Measurements from ENCODE around the gene TRIM65.
"Not testable (repeated sequence)": the region's sequence is repeated elsewhere in the genome, so short reads cannot be mapped to it uniquely, and the experiment has no call there.

The TRIM65 gene

GRCh38 chr17:75895370-75896155 is 1.2 kb downstream of the TRIM65 start:
- DNase-seq, result peak; percentile 46

DNA sequence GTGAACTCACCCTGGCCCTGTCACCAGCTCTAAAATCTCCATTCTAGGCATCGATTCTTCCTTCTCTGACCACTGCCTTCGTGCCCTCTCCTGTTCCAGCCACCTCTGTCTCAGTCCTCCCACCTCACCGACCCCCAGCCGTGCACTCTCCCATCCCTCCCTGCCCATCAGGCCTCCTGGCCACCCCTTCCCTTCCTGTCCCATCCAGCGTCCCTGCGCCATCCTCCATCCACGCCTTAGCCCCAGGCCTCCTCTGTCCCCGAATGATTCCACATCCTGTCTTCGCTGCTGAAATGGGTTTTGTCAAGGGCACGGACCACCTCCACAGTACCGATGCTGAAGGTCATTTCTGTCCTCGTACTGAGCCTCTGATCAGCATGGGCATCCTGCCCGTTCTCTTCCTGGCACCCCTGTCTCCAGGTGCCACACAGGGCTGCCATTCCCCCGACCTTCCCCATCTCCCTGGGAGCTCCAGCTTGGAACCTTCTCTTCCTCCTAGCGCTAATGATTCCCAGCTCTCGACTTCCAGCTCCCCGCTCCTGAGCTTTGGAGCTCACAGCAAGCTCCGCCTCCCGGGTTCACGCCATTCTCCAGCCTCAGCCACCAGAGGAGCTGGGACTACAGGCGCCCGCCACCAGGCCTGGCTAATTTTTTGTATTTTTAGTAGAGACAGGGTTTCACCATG is 2.6 kb downstream of the TRIM65 start:
- DNase-seq, result no peak

DNA sequence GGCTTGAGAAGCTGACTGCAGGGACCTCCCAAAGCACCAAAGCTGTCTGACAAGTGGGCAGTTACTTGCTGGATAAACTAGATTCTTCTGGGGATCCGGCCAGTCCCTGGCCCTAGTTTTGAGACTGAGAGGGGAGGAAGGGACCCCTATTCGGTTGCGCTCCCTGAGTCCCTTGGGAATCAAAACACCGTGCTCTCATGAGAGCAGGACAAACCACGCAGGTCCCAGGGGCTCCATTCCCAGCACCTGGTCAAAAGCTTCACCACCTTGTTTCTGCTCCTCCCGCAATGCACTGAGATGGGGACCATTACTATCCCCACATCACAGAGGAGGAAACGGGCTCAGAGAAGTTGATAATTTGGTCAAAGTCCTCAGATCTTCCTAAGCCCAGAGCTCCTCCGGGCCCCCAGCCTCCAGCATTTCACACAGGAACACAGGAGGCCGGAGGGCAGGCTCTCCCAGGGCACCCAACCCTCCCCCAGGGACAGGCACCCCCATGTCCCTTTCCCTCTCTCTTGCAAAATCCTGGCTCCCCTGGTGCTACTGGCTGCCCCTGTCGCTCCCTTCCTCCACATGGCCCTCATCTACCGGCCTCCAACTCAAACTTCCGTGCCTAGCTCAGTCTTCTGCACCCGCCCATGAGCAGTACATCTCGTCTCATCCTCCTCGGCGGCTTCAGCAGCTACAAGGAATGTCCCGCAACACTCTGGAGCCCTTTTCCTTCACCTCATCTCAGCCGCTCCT is 3.3 kb downstream of the TRIM65 start:
- DNase-seq, result no peak

- DNase-seq, result no peak
Observed at GRCh38 chr17:75892556-75893224, 4.1 kb downstream of the TRIM65 start.

GRCh38 chr17:75891605-75892555 is 4.9 kb downstream of the TRIM65 start:
- no peak for DNase-seq

DNA sequence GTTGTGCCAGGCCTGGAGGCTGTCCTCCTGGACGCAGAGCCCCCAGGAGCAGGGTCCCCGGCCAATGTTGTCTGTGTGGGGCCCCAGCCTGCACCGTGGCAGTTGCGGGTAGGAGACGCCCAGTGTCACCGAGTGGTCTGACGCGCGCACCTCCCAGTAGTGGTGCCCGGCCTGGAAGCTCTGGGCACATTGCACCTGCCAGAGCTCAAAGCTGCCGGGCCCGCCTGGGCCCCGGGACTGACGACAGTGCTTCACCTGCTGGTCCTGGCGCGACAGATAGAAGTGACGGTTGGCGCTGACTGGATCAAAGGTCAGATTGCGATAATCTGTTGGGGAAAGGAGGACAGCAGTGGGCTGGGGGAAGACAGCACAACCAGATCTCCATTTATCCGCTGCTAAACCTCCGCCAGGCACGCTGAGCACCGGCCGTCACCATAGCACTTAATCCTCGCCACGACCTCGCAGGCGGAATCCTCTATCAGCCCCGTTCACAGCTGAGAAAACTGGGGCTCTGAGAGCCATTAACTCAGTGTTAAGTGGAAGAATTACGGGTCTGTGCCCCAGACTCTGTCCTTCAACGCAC is 5.6 kb downstream of the TRIM65 start:
- no peak for DNase-seq

DNA sequence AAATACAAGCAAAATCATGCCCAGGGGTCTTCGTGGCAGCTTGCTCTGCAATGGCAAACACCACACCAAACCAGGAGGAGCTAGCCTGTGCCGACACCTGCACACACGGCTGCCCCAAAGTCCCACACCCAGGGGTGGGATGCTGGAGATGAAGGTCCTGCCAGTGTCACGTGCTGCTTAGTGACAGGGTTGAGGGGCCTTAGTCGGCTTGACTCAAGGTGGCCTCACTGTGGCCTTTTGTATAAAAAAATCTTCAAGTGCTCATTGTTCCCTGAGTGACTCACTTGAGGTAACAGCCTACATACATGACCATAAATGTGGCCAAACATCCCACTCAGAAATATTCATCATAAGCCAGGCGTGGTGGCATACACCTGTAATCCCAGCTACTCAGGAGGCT is 7.3 kb downstream of the TRIM65 start:
- no peak for DNase-seq

GRCh38 chr17:75888484-75888883 is 8.3 kb downstream of the TRIM65 start:
- no peak for DNase-seq

- DNase-seq, result not testable (repeated sequence)
Observed at GRCh38 chr17:75885860-75886259, 10.9 kb downstream of the TRIM65 start.

GRCh38 chr17:75885431-75885830 is 11.3 kb downstream of the TRIM65 start:
- DNase-seq, result no peak

DNA sequence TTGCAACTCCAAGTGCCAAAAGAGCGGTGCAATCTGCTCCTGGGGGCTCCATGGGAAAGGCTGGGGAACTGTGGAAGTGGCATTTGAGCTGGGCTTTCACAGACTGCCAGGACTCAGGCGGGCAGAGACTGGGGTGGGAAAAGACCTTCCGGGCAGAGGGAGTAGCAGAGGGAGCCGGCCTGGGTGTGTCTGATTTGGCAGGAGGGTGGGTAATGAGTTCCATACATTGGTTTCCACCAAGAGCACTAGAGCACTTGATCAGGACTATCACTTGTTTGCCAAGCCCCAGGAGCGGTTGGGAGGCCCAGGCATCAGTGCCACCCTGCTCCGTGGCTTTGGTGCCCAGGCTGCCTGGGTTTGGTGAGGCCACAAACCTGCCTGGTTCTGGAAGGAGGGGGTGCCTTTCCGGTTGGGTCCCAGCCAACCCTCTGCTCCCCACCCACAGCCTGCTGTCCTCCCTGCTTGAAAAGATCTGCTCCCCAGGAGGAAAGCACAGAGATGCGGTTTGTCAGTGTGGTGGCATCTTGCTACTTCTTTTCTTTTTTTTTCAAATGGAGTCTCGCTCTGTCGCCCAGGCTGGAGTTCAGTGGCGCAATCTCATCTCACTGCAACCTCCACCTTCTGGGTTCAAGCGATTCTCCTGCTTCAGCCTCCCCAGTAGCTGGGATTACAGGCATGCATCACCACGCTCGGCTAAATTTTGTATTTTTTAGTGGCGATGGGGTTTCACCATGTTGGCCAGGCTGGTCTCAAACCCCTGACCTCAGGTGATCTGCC is 14.9 kb downstream of the TRIM65 start:
- DNase-seq, result no peak

GRCh38 chr17:75880266-75880665 is 16.5 kb downstream of the TRIM65 start:
- no peak for DNase-seq

DNA sequence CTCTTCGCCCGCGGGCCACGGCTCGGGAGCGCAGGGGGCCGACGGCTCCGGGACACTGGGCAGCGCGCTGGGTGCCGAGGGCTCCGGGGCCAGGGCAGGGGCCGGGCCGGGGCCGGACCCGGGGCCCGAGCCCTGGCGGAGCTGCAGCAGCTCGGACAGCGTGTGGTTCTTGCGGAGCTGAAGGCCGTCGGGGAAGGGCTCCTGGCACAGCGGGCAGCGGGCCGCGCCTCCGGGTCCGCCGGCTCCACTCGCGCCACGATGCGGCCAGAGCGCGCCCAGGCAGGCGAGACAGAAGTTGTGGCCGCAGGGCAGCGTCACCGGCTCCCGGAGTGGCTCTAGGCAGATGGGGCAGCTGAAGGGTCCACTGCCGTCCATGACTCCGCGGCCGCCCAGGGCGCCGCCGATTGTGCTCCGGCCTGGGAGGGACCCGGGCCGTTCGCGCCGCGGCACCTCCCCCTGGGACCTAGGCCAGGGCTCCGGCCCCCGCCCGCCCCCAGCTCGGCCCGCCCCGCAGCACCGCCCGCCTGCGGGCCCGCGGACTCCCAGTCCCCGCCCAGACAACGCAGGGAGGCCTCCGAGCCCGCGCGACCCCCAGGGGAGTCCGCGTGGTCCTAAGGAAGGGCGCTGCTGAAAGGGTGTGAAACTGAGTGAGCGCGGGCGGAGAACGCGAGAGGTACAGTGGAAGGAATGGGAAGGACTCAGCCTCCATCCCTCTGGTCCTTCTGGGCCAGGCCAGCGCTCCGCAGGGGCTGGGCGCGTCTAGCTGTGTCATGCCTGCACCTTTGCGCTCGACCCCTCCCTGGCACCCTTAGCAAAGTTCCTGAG is 18.4 kb downstream of the TRIM65 start, which contains the start of gene TRIM47:
Gene TRIM47, minus strand, starts transcription at position 408 of the 825 bp plus-strand sequence. Its CDS starts 33 bp downstream, at position 375.
- DNase-seq, result peak; percentile 47

- peak; percentile 81 for DNase-seq
Observed at GRCh38 chr17:75877752-75878173, 19.0 kb downstream of the TRIM65 start.

- peak; percentile 62 for DNase-seq
Observed at GRCh38 chr17:75876938-75877751, 19.6 kb downstream of the TRIM65 start.

DNA sequence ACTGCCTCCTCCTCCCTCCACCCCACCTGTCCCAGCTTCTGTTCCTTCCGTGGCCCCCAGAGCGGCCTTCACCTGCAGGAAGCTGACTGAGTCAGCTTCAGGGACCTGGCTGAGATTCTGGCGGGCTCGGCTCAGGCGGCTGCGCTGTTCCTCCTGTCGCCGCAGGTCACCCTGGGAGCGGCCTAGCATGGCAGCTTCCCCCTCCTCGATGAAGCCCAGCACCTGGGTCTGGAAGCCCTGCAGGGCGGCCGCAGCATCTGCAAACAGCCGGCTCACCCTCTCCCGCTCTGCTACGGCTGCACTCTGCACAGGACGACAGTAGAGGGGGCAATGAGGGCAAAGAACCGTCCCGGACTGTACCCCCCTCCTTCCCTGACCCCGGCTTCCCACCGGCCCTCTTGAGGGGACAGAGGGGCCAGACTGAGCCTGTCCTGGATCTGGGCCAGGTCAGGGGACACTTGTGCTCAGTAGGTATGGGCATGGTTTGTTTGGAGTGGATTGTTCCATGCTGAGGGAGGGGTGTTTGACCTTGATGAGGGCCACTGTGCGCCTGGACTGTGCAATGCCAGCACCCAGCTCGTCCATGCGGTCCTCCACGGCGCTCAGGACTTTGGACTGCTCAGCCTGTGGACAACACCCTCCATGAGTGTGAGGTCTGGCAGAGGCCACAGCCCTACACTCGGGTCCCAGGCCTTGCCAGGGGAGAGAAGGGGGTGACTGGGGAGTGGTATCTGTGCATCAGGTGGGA is 20.4 kb downstream of the TRIM65 start:
- DNase-seq, result peak; percentile 78

- no peak for DNase-seq
Observed at GRCh38 chr17:75875940-75876189, 20.9 kb downstream of the TRIM65 start.

All from activated CD4-positive, alpha-beta T cell treated with anti-CD3 and anti-CD28 coated beads for 48 hours (primary cell).